Neural cell (in vitro differentiated cells): ENCODE results near the gene LENEP. TPM values are rescaled to one million over a fixed set of nuclear protein-coding genes. Genes with fewer than 3 reads are reported as not detected.

ENCODE experiments used
- H2AFZ ChIP-seq: fragments of 200-600, 300-800 bp; sonication (generic), shearing (Covaris generic); 2 replicates; pipeline ENCODE4 v1.6.0; 2014; ENCODE audit warnings: low read depth, mild to moderate bottlenecking, antibody characterized with exemption, low read length, moderate library complexity
- H3F3A ChIP-seq: fragments of 200-600 bp; shearing (Covaris generic); 2 replicates; pipeline ENCODE4 v1.6.1; 2016; ENCODE audit warnings: mild to moderate bottlenecking, moderate library complexity, mixed read lengths, antibody characterized with exemption, low read length; ENCODE audit not compliant: insufficient read depth, poor library complexity, severe bottlenecking
- H3K27ac ChIP-seq: fragments of 200-600, 300-800 bp; sonication (generic), shearing (Covaris generic); 2 replicates; pipeline ENCODE4 v1.5.1; 2014; ENCODE audit warnings: mild to moderate bottlenecking, low read length, moderate library complexity
- H3K27me3 ChIP-seq: fragments of 300-800, 200-600 bp; sonication (generic), shearing (Covaris generic); 2 replicates; pipeline ENCODE4 v1.6.0; 2014; ENCODE audit warnings: mild to moderate bottlenecking, low read depth, low read length, moderate library complexity; ENCODE audit not compliant: insufficient read depth
- H3K36me3 ChIP-seq: fragments of 300-800, 200-600 bp; sonication (generic), shearing (Covaris generic); 2 replicates; pipeline ENCODE4 v1.5.1; 2014; ENCODE audit warnings: mild to moderate bottlenecking, antibody characterized with exemption, low read length, moderate library complexity; ENCODE audit not compliant: insufficient read depth
- H3K4me2 ChIP-seq: fragments of 300-800, 200-600 bp; sonication (generic), shearing (Covaris generic); 2 replicates; pipeline ENCODE4 v1.6.0; 2014; ENCODE audit warnings: mild to moderate bottlenecking, low read length
- H3K4me3 ChIP-seq: fragments of 300-800, 200-600 bp; sonication (generic), shearing (Covaris generic); 2 replicates; pipeline ENCODE4 v1.5.1; 2014; ENCODE audit warnings: mild to moderate bottlenecking, low read length, moderate library complexity
- H3K79me2 ChIP-seq: fragments of 200-600 bp; shearing (Covaris generic); replicated peaks from 2 replicates; pipeline ENCODE4 v1.6.0; 2014; ENCODE audit warnings: mild to moderate bottlenecking, low read length, moderate library complexity; ENCODE audit not compliant: insufficient read depth
- H3K9ac ChIP-seq: fragments of 300-800, 200-600 bp; sonication (generic), shearing (Covaris generic); 2 replicates; pipeline ENCODE4 v1.6.1; 2016; ENCODE audit warnings: mild to moderate bottlenecking, low read length, mixed read lengths
- H3K9me2 ChIP-seq: fragments of 200-600 bp; shearing (Covaris generic); 2 replicates; pipeline ENCODE4 v1.6.1; 2016; ENCODE audit warnings: mild to moderate bottlenecking, low read length, mixed read lengths; ENCODE audit not compliant: insufficient read depth
- H3K9me3 ChIP-seq: fragments of 200-600, 300-800 bp; sonication (generic), shearing (Covaris generic); 2 replicates; pipeline ENCODE4 v1.6.1; 2016; ENCODE audit warnings: mild to moderate bottlenecking, mixed run types, low read length, moderate library complexity, mixed read lengths
- H4K20me1 ChIP-seq: fragments of 200-600 bp; shearing (Covaris generic); 2 replicates; pipeline ENCODE4 v1.6.1; 2016; ENCODE audit warnings: mild to moderate bottlenecking, mixed run types; ENCODE audit not compliant: insufficient read depth
- EP300 ChIP-seq: fragments of 450-650 bp; conservative IDR thresholded peaks from 2 replicates; pipeline ENCODE4 v1.6.1; 2014; ENCODE audit warnings: antibody characterized with exemption, mild to moderate bottlenecking, moderate library complexity; ENCODE audit not compliant: poor library complexity, severe bottlenecking
- EZH2 ChIP-seq: fragments of 200-600, 300-800 bp; shearing (Covaris generic), sonication (generic); IDR thresholded peaks from 2 replicates; pipeline ENCODE4 v1.6.1; 2014; ENCODE audit warnings: antibody characterized with exemption, low read length, borderline replicate concordance, mild to moderate bottlenecking; ENCODE audit not compliant: insufficient read depth, poor library complexity, severe bottlenecking
- MXI1 ChIP-seq: fragments of 450-650 bp; conservative IDR thresholded peaks from 2 replicates; pipeline ENCODE4 v1.6.1; 2014; ENCODE audit warnings: antibody characterized with exemption, mild to moderate bottlenecking; ENCODE audit not compliant: poor library complexity, severe bottlenecking
- POLR2AphosphoS5 ChIP-seq: IDR thresholded peaks from 2 replicates; pipeline ENCODE4 v1.6.1; 2012
- RAD21 ChIP-seq: fragments of 450-650 bp; conservative IDR thresholded peaks from 2 replicates; pipeline ENCODE4 v1.6.1; 2014; ENCODE audit warnings: antibody characterized with exemption, mild to moderate bottlenecking, moderate library complexity
- SMC3 ChIP-seq: fragments of 450-650 bp; conservative IDR thresholded peaks from 2 replicates; pipeline ENCODE4 v1.6.1; 2014; ENCODE audit warnings: antibody characterized with exemption, mild to moderate bottlenecking, moderate library complexity; ENCODE audit not compliant: poor library complexity
- TAF1 ChIP-seq: IDR thresholded peaks from 2 replicates; pipeline ENCODE4 v1.6.1; 2012; ENCODE audit warnings: low read depth
- polyA plus RNA-seq: library from polyadenylated mRNA; depleted of rRNA; stranded (reverse); fragments of >200 nt; gene quantifications from 2 replicates; pipeline ENCODE4 v1.2.3, GENCODE V29; 2014
- TF ChIP-seq, protein P1 (sequence below): IDR thresholded peaks from 2 replicates; pipeline ENCODE4 v1.6.1; 2012; ENCODE audit warnings: borderline replicate concordance
- TF ChIP-seq, protein P2 (sequence below): fragments of 450-650 bp; IDR thresholded peaks from 2 replicates; pipeline ENCODE4 v1.5.1; 2014; ENCODE audit warnings: antibody characterized with exemption, mild to moderate bottlenecking, moderate library complexity; ENCODE audit not compliant: poor library complexity, severe bottlenecking

LENEP gene
- polyA plus RNA-seq, 1 donor from 2014 or later, result not detected

DNA sequence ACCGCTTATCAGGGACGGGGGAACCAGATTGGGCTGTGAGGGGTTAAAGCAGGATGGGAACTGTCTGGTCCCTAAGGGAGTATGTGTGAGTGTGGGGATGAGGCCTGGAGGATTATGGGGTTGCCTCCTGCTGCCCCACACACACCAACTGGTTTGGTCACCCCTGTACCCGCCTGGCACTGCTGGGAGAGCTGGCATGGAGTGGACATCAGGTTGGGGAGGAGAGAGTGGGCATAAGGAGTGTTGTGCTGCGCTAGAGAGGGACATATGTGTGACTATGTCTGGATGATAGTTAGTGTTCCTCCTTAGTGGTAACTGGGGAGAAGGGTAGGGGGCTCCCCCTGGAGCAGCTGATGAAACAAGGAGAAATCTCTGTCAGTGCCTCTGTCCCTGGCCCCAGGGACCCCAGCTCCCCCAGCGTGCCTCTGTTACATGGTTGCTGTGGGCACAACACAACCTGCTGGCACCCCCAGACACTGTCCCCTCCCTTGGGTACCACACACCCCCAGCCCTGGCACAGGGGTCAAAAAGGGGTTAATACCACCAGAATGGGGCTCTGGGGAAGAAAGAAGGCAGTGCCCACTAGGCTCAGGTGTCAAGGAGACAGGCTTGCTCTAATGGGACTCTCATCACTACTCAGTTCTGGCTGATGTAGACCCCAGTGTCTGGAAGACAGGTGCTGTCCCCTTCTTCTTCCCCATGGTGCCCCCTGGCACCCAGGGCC, 11.1 kb downstream of the LENEP start:
- Histone ChIP-seq H3K4me3 (peak overlapping the region; percentile 58), H3K9me3 (no peaks in the 10 kb centered on the region), H3K36me3 (no peaks in the 10 kb centered on the region), H3K9ac (no peak overlapping the region), H3K27me3 (peaks cover 9% of the 10 kb centered on the region), H2AFZ (no peak overlapping the region), H4K20me1 (no peaks in the 10 kb centered on the region), H3F3A (no peaks in the 10 kb centered on the region), H3K9me2 (no peaks in the 10 kb centered on the region), H3K4me2 (no peak overlapping the region), H3K79me2 (no peaks in the 10 kb centered on the region), H3K27ac (no peak overlapping the region)
- TF ChIP-seq, protein P1, sequence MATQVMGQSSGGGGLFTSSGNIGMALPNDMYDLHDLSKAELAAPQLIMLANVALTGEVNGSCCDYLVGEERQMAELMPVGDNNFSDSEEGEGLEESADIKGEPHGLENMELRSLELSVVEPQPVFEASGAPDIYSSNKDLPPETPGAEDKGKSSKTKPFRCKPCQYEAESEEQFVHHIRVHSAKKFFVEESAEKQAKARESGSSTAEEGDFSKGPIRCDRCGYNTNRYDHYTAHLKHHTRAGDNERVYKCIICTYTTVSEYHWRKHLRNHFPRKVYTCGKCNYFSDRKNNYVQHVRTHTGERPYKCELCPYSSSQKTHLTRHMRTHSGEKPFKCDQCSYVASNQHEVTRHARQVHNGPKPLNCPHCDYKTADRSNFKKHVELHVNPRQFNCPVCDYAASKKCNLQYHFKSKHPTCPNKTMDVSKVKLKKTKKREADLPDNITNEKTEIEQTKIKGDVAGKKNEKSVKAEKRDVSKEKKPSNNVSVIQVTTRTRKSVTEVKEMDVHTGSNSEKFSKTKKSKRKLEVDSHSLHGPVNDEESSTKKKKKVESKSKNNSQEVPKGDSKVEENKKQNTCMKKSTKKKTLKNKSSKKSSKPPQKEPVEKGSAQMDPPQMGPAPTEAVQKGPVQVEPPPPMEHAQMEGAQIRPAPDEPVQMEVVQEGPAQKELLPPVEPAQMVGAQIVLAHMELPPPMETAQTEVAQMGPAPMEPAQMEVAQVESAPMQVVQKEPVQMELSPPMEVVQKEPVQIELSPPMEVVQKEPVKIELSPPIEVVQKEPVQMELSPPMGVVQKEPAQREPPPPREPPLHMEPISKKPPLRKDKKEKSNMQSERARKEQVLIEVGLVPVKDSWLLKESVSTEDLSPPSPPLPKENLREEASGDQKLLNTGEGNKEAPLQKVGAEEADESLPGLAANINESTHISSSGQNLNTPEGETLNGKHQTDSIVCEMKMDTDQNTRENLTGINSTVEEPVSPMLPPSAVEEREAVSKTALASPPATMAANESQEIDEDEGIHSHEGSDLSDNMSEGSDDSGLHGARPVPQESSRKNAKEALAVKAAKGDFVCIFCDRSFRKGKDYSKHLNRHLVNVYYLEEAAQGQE, result no peak
- TF ChIP-seq MXI1 (no peak), SMC3 (no peak), POLR2AphosphoS5 (no peak), EZH2 (no peak), TAF1 (no peak), EP300 (no peak), RAD21 (no peak)
- TF ChIP-seq, protein P2, sequence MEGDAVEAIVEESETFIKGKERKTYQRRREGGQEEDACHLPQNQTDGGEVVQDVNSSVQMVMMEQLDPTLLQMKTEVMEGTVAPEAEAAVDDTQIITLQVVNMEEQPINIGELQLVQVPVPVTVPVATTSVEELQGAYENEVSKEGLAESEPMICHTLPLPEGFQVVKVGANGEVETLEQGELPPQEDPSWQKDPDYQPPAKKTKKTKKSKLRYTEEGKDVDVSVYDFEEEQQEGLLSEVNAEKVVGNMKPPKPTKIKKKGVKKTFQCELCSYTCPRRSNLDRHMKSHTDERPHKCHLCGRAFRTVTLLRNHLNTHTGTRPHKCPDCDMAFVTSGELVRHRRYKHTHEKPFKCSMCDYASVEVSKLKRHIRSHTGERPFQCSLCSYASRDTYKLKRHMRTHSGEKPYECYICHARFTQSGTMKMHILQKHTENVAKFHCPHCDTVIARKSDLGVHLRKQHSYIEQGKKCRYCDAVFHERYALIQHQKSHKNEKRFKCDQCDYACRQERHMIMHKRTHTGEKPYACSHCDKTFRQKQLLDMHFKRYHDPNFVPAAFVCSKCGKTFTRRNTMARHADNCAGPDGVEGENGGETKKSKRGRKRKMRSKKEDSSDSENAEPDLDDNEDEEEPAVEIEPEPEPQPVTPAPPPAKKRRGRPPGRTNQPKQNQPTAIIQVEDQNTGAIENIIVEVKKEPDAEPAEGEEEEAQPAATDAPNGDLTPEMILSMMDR, result no peak

- no peaks in the 10 kb centered on the region for H4K20me1 ChIP-seq
- no peaks in the 10 kb centered on the region for H3K79me2 ChIP-seq
- no peaks in the 10 kb centered on the region for H3K9me2 ChIP-seq
- no peak overlapping the region for H3K9ac ChIP-seq
- H3K27me3 ChIP-seq, result peaks cover 9% of the 10 kb centered on the region
- H3K27ac ChIP-seq, result no peak overlapping the region
- H3K9me3 ChIP-seq, result no peaks in the 10 kb centered on the region
- H3F3A ChIP-seq, result no peaks in the 10 kb centered on the region
- no peak for TF ChIP-seq EP300
- TF ChIP-seq POLR2AphosphoS5, result no peak
- TF ChIP-seq MXI1, result no peak
- TF ChIP-seq TAF1, result no peak
- TF ChIP-seq, protein P2, result no peak
- TF ChIP-seq EZH2, result no peak
- TF ChIP-seq, protein P1, result no peak
- no peak for TF ChIP-seq SMC3
- TF ChIP-seq RAD21, result no peak
- H2AFZ ChIP-seq, result no peak overlapping the region
- no peak overlapping the region for H3K4me3 ChIP-seq
- no peaks in the 10 kb centered on the region for H3K36me3 ChIP-seq
- H3K4me2 ChIP-seq, result no peak overlapping the region
Observed at GRCh38 chr1:155005076-155006011, 12.0 kb downstream of the LENEP start.
